CD4-positive, alpha-beta T cell treated with Interleukin-6 at 100 ng/mL for 8 hours (primary cell): Measurements from ENCODE around the gene PCNX1.
"Not testable (repeated sequence)": the region's sequence is repeated elsewhere in the genome, so short reads cannot be mapped to it uniquely, and the experiment has no call there.

Experiments
- DNase-seq: peaks from one replicate; pipeline ENCODE4 v3.0.0-alpha.2; 2020; ENCODE audit warnings: mixed read lengths, low spot score

Gene PCNX1

GRCh38 chr14:71129716-71130490 lies 222.6 kb downstream of the PCNX1 start:
- not testable (repeated sequence) for DNase-seq

- no peak for DNase-seq
Observed at GRCh38 chr14:71130491-71131179, 223.4 kb downstream of the PCNX1 start.

GRCh38 chr14:71133296-71133695 lies 226.0 kb downstream of the PCNX1 start:
- no peak for DNase-seq

GRCh38 chr14:71135496-71135895 lies 228.2 kb downstream of the PCNX1 start:
- DNase-seq: no peak

GRCh38 chr14:71135911-71136310 lies 228.7 kb downstream of the PCNX1 start:
- DNase-seq: no peak

- no peak for DNase-seq
Observed at GRCh38 chr14:71136386-71137060, 229.3 kb downstream of the PCNX1 start.

GRCh38 chr14:71137536-71138447 lies 230.5 kb downstream of the PCNX1 start:
- DNase-seq: no peak

- peak; percentile 46 for DNase-seq
Observed at GRCh38 chr14:71138448-71139293, 231.4 kb downstream of the PCNX1 start.

GRCh38 chr14:71139294-71139946 lies 232.2 kb downstream of the PCNX1 start:
- DNase-seq: no peak

GRCh38 chr14:71140157-71140556 lies 232.9 kb downstream of the PCNX1 start:
- no peak for DNase-seq

GRCh38 chr14:71141701-71142374 lies 234.6 kb downstream of the PCNX1 start:
- no peak for DNase-seq

GRCh38 chr14:71142375-71143038 lies 235.2 kb downstream of the PCNX1 start:
- no peak for DNase-seq

GRCh38 chr14:71143381-71144290 lies 236.4 kb downstream of the PCNX1 start:
- DNase-seq: peak; percentile 30

GRCh38 chr14:71147335-71147734 lies 240.1 kb downstream of the PCNX1 start:
- not testable (repeated sequence) for DNase-seq

- DNase-seq: no peak
Observed at GRCh38 chr14:71148627-71149026, 241.4 kb downstream of the PCNX1 start.

- DNase-seq: no peak
Observed at GRCh38 chr14:71150737-71151136, 243.5 kb downstream of the PCNX1 start.

GRCh38 chr14:71155743-71156142 lies 248.5 kb downstream of the PCNX1 start:
- no peak for DNase-seq
